Measurements from ENCODE around the gene PALM2AKAP2.
"Not testable (repeated sequence)": the region's sequence is repeated elsewhere in the genome, so short reads cannot be mapped to it uniquely, and the experiment has no call there.

The PALM2AKAP2 gene

DNA sequence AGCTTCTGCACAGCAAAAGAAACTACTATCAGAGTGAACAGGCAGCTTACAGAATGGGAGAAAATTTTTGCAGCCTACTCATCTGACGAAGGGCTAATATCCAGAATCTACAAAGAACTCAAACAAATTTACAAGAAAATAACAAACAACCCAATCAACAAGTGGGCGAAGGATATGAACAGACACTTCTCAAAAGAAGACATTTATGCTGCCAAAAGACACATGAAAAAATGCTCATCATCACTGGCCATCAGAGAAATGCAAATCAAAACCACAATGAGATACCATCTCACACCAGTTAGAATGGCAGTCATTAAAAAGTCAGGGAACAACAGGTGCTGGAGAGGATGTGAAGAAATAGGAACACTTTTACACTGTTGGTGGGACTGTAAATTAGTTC, 45.4 kb downstream of the PALM2AKAP2 start:
- in situ Hi-C loops (cut with HindIII; ENCODE audit: low pct_ligation_motif_present, low pct_unique_long_range_greater_than_20kb, low sequenced_read_pairs); DNase-seq: not testable (repeated sequence)

DNA sequence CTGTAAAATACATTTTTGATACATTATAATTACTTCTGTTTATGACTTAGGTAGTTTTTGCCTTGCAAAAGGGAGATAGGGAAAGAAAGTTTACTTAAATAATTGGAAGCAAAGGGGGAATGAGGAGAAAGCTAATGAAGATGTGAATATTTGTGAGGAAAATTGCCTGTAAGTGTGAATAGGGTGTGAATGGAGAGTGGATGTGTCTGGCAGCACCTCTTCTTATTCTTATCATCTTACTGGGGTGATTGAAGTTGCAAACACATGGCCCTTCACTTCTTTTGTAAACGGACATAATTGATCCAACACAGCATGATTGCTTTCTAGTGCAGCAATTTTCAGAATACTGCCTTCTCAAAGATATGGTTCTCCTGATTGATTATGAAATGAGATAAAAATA, 46.6 kb downstream of the PALM2AKAP2 start:
- DNase-seq = no peak
- in situ Hi-C loops (cut with HindIII; ENCODE audit: low pct_ligation_motif_present, low pct_unique_long_range_greater_than_20kb, low sequenced_read_pairs) = no loop called here

DNA sequence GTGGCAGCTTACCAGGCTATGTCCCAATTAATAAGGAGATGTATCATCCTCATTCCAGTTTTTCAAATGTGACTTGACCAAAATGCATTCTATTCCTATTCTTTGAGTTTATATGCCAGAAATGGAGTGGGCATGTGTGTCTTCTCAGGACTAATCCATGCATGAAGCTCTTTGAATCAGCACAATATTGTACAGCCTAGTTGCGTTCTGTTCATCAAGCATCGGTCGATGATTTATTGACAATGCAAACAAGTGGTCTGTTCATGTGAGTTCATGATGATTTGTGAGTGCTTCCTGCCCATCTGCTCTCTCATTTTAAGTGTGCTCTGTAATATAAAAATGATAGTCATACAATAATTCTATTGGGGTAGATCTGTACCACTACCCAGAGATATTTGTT, 48.3 kb downstream of the PALM2AKAP2 start:
- no peak for DNase-seq
- in situ Hi-C loops (cut with HindIII; ENCODE audit: low pct_ligation_motif_present, low pct_unique_long_range_greater_than_20kb, low sequenced_read_pairs) = no loop called here

Data from ACHN (cell line).